Amygdala (tissue), 56 donors: ENCODE measurements around the gene SIK3.
"Not testable (repeated sequence)": the region's sequence is repeated elsewhere in the genome, so short reads cannot be mapped to it uniquely, and the experiment has no call there.

ENCODE experiments used
- DNase-seq, 56 donors: peaks; one replicate each; lab custom pipeline; 2025; lab: John Stamatoyannopoulos, UW

The SIK3 gene

DNA sequence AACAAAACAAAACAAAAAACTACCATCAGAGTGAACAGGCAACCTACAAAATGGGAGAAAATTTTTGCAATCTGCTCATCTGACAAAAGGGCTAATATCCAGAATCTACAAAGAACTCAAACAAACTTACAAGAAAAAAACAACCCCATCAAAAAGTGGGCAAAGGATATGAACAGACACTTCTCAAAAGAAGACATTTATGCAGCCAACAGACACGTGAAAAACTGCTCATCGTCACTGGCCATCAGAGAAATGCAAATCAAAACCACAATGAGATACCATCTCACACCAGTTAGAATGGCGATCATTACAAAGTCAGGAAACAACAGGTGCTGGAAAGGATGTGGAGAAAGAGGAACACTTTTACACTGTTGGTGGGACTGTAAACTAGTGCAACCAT is 14.3 kb upstream of the SIK3 start:
- not testable (repeated sequence) for DNase-seq

DNA sequence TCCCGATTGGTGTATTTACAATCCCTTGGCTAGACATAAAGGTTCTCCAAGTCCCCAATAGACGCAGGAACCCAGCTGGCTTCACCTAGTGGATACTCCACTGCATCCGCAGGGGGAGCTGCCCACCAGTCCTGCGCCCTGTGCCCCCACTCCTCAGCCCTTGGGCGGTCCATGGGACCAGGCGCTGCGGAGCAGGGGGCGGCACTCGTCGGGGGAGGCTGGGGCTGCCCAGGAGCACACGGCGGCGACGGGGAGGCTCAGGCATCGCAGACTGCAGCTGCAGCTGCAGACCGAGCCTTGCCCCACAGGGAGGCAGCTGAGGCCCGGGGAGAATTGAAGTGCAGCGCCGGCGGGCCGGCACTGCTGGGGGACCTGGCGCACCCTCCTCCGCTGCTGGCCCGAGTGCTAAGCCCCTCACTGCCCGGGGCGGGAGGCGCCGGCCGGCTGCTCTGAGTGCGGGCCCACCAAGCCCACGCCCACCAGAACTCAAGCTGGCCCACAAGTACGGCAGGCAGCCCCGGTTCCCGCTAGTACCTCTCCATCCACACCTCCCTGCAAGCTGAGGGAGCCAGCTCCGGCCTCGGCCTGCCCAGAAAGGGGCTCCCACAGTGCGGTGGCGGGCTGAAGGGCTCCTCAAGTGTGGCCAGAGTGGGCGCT is 12.2 kb upstream of the SIK3 start:
- DNase-seq, result no peak

DNA sequence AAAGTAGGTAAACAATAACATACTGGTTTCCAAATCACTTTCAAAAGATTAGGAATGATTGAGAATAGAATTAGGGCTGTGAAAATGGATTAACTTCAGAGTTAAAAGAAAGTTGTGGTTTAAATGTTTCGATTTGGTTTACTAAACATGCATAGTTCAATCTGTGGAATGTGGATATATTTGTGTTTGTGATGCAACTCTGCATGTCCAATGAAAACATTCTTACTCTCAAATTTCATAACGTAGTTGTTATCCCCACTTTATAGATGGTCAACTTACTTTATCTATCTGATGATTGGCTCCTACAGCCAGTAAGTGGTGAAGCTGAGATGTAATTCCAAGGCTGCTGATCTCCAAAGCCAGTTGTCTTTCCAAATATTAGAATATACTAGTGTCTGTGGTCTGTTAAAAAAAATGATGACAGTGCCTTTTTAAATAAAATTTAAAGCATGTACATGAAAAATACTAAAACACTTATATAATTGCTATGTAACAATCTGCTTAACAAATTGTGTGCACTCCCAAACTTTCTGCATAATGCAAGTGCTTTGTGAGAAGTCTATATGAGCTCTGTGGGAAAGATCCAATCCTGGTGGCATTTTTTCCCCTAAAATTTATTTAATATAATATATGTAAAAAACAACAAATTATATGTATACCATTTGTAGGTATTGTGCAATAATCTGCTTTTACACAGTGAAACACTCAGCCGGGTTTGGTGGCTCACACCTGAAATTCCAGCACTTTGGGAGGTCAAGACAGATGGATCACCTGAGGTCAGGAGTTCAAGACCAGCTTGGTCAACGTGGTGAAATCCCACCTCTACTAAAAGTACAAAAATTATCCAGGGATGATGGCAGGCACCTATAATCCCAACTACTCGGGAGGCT is 9.7 kb upstream of the SIK3 start:
- DNase-seq, result no peak

DNA sequence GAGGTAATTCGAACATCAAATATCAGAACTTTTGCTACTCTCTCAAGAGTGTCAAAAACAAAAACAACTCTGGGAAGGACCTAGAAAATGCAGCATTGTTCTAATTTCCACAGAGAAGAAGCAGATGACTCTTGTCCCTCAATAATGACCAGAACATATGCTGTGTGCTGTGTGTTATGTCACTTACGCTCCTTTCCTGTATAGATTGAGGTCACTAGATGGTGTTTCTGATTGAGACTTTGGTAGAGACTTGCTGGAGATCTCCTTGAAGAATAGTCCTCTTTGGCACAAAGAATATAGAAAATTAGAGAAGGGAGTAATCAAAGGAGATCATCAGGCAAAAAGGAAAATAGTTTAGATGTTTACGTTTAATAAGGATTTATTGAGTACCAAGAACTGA is 2.3 kb upstream of the SIK3 start:
- no peak for DNase-seq

DNA sequence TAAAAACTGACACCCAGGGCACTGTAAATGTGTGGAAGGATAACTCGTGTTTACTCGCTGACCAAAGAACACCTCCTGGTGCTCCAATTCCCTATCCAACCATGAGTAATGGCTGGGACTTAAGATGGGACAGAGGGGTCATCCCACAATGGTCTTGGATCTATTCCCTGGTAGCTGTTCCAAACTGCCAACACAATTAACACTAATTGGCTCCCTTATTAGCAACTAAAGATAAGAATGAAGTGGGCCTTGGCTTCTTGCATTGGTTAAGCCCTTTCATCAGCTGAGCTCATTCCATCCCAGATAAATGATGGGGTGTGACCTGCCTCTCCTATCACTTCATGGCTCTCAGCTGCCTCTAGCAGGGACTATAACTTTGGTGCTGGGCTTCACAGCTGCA is 1.5 kb upstream of the SIK3 start:
- DNase-seq, result no peak

DNA sequence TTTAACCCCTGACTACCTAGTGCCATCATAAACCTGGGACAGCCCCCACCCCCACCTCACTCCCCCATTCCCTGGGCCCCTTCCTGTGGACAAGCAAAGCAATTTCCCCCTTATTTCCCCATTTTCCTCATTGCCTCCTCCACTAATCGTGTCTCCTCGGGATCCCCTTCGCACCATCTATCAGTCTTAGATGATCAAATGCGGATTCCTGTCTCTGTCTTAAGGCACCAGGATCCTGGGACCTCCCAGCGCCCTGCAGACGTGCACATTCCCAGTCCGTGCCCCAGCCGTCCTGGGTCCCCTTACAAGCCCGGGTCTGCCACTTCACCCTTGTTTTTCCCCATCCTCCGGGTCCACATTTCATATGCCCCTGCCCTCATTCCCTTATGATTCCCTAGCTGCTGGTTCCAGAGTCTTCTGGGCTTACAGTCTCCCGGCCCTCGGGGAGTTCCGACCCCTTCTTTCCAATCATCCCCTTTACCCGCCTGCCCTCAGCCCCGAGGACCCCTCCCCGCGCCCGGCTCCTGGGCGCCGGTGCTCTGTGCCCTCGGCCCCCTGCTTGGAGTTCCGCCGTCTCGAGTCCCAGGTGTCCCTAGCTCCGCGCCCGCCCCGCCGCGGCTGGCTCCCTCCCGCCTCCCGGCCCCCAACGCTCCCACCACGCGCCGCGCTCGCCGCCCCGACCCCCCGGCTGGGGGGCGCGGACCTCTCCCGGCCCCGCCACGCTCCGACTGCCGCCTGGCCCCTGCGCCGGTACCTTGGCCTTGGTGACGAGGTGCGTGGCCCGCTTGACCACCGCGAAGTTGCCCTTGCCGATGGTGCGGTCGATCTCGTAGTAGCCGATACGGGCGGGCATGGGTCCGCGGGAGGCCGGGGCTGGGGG is 599 bp downstream of the SIK3 start:
- DNase-seq, result peak in 34 of 56 donors; percentile 21 to 75 (median 56)

DNA sequence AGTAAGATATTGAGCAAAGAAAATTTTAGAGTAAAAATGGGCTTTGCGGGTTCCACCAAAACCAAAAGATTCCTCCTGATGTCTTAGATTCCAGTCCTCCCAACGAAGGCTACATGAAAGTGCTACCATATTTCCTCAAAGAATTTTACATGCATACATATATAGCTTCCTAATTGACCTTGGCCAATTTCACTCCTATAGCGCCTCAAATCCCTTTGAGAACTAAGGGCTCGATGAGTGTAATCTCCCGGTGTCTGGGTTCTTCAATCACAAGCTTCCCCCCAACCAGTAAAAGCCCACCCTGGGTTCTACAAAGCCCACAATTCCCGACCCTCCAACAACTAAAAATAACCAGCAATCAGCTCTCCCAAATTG is 1.2 kb downstream of the SIK3 start:
- DNase-seq, result peak in 1 of 56 donors; percentile 22

DNA sequence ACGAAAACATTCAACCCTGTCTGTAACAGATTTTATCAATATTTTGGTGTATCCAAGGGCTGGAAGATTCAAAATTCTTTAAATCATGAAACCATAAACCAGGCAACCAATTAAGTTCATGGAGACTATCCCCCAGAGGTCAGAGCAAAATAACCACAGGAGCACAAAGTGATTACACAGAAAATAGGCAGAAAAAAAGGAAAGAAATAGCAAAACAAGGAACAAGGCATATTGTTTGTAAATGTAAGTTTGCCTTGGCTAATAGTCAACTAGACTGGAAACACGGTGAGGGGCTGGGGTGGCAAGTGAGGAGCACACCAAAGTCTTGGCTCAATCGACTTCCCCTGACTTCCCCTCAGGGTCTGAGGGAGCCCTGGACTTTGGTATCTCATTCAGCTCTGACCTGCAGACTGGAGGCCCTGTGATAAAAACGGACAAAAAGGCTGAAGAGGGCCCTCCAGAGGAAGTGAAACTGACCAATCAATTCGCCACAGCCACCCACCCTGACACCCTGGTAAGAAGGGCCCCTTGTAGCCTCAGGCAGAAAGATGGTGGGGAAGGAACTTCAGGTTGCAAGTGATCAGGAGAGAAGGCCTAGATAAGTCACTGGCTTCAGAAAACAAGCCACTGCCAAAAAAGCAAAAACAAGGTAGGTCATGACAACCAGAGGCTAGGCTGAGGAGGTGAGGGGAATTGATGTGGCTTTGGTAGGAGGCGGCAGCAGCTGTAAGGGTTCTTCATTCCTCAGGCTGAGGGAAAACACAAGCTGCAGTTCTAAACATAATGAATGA is 1.8 kb downstream of the SIK3 start:
- peak in 49 of 56 donors; percentile 10 to 80 (median 54) for DNase-seq

DNA sequence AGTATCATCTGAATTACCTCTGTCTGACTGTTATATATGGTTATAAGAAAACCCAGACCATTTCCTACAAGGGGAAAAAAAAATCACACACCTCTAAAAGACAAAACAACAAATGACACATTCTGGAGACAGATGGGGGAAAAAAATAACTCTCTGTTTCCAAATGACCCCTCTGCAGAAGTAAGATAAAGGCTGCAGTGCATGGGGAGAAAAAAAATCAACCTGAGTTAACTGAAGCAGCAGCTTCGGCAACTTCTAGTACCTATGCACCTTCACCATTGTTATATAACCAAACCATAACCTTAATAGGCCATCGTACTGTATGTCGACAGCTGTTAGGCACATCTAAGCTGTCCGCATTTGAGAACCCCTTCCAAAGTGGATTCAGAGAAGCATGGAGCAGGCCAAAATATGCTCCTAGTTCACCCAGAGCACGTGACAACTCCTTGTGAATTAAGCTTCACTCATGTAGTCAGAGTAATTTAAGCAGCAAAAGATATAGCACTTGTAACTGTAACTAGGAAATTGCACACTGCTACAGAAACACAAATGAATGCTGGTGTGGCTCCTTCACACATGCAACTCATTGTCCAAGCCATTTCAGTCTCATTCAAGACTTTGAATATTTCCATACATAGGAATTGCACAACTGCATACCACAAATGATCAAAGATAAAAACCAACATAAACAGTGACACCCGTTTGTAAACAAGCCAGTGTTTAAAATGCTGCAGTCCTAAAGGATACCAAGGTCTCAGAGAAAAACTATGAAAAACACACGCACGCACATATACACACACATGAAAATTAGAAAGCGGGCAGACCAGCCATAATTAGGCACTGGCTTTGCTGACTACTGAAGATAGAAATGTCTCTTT is 2.7 kb downstream of the SIK3 start:
- DNase-seq, result peak in 3 of 56 donors; percentile 23 to 29 (median 28)

DNA sequence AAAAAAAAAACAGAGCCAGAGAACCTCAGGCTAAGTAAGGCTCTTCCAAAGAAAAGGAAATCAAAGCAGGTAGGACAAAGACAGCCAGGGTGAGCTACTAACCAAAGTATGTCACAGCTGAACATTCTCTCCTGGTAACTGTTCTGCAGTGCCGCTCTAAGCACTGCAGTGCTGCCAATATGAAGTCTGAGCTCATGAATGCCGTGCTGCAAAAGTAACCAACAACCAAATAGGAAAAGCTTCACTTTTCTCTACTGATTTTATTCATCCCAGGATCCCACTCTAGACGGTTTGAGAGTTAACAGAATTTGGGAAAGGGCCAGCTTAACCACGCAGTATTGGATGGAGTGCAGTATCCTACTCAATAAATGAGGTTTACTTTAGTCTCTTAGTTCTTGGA is 3.5 kb downstream of the SIK3 start:
- peak in 11 of 56 donors; percentile 13 to 45 (median 27) for DNase-seq

DNA sequence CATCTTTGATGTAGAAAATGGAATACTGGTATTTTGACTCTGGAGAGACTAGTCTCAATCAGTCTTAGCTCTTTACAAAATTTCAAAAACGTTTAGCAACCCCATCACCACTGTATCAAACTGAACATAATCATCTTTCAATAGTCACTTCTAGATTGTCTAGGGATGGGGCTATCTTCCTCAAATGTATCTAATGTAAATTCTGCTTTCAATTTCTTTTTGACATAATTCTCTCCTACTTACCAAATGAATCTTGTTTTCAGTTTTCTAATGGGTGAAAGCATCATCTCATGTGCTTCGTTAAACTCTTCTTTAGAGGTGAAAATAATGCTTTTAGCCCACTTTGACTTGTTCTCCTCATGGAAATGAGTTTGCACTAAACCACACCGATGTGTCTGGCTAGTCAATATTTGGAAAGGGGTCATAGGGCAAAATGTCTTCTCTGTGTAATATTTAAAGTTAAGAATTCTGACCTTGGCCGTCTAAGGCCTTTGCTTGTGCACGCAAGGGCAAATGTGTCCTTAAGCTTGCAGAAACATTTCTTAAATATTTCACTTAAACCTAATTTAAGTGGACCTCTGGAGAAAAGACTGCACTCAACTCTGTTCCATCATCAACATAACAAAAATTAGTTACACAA is 5.2 kb downstream of the SIK3 start:
- no peak for DNase-seq

DNA sequence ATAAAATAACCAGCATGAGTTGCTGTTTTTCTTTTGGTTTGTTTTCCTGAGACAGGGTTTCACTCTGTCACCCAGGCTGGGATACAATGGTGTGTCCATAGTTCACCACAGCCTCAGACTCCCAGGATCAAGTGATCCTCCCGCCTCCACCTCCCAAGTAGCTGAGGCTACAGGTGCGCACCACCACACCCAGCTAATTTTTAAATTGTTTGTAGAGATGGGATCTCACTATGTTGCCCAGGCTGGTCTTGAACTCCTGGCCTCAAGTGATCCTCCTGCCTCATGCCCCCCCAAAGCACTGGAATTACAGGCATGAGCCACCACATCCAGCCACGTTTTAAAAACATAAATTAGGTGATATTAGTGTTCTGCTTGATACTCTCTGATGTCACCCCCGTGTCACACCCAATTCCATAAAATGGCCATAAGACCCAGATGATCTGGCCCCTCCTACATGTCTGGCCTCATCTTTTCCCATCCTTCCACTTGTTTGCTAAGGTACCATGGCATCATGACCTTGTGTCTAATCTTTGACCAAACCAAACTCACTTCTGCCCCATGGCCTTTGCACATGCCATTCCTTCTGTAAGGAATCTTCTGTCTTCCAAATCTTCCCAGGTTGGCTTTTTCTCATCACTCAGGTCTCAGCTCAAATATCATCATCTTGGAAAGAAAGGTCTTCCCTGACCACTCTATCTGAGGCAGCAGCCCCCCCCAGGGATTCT is 6.3 kb downstream of the SIK3 start:
- DNase-seq, result no peak

DNA sequence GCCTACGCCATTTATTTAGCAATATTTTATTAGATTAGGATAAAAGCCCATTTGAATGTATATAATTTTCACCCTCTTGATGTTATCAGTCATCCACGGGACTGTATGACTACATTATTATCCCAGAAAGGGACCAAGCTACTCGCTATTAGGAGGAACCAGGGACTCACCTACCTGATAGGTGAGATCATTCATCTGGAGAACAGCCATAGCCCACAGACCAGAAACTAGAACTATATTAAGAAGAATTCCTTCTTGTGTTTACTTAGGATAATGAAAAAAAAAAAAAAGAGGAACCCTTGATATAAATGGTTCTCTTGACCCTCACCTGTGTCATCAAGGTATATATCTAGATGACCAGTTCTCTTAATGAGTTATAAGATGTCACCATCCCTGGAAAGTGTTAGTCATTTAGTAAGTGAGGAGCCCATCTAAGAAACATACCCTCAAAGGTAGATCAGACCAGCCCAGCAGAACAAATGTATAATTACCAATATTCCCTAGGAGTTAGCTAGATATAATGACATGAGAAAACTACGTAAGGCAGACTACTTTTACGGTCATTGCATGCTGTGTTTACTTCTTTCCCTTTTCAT is 8.0 kb downstream of the SIK3 start:
- DNase-seq, result no peak

DNA sequence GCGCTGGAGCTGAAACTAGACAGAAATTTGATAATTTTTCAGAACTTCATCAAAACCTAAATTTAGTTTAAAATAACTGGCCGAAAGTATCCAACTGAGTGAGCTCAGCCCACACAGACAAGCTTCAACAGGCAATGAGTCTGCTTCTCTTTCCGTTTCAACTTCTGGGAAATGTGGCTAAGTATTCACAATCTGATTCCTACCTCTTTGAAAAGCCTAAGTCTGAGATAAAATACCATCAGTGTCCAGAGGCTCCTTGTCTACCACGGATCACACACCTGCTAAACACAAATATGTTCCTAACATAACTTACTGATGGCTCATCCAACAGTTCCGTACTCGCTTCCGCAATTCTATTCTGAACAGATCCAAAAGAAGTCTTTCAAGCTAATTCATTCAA is 8.5 kb downstream of the SIK3 start:
- DNase-seq, result no peak

DNA sequence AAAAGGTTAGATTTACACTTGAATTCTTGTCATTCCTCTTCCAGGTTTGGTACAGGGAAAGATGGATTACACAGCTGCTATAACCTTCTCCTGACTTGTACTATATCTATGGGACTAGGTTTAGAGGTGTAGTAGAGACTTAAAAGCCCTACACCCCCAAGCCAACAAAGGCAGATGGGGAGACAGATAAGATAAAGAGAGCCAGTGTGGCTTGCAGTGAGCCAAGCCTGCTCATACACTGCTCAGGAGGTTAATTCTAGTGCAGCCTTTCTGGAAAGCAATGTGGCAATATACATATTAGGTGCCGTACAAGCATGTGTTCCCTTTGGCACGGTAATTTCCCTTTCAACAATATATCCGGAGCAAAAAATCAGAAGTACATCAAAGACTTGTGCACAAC is 10.8 kb downstream of the SIK3 start:
- DNase-seq, result no peak

DNA sequence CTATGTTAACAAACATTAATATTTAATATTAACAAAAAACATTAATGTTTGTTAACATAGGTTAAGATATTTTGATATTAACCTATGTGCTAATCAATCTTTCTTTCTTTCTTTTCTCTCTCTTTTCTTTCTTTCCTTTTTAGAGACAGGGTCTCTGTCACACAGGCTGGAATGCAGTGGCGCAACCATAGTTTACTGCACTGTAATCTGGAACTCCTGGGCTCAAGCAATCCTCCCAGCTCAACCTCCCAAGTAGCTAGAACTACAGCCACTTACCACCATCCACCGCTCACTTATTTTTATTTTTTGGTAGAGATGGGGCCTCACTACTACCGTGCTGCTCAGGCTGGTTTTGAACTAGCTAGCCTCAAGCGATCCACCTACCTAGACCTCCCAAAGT is 13.2 kb downstream of the SIK3 start:
- no peak for DNase-seq
